ENCODE data around the gene ANKRD24. TPM values are rescaled to one million over a fixed set of nuclear protein-coding genes. Genes with fewer than 3 reads are reported as not detected.
"Not testable (repeated sequence)": the region's sequence is repeated elsewhere in the genome, so short reads cannot be mapped to it uniquely, and the experiment has no call there.

The ANKRD24 gene
- total and polyA plus RNA-seq, 4 donors = 2.8 to 13.7 (median 6.7) TPM

GRCh38 chr19:4149518-4150288 lies 32.8 kb upstream of the ANKRD24 start:
- H3K4me3 ChIP-seq (ENCODE audit: low read depth, low read length) = no peak overlapping the region
- H3K27ac ChIP-seq (ENCODE audit: low read depth, low read length) = no peak overlapping the region
- H3K9me3 ChIP-seq (ENCODE audit: control insufficient read depth, insufficient read depth, low read length) = no peaks in the 10 kb centered on the region
- H3K4me1 ChIP-seq (ENCODE audit: control insufficient read depth, insufficient read depth, low read length) = no peaks in the 10 kb centered on the region
- H3K27me3 ChIP-seq (ENCODE audit: control insufficient read depth, insufficient read depth, low read length) = peaks cover 10% of the 10 kb centered on the region
- no peaks in the 10 kb centered on the region for H3K36me3 ChIP-seq (ENCODE audit: control insufficient read depth, insufficient read depth, low read length)
- DNase-seq (ENCODE audit: low read depth in 4 of 6, low spot score in 6 of 6) = no peak
- WGBS (ENCODE audit: insufficient coverage) = 79% methylated on average over 11 of the region's 17 CpGs

GRCh38 chr19:4151623-4152022 lies 30.9 kb upstream of the ANKRD24 start:
- Histone ChIP-seq H3K9me3 (ENCODE audit: control insufficient read depth, insufficient read depth, low read length) (no peaks in the 10 kb centered on the region), H3K36me3 (ENCODE audit: control insufficient read depth, insufficient read depth, low read length) (no peaks in the 10 kb centered on the region), H3K4me1 (ENCODE audit: control insufficient read depth, insufficient read depth, low read length) (no peaks in the 10 kb centered on the region), H3K27me3 (ENCODE audit: control insufficient read depth, insufficient read depth, low read length) (peaks cover 6% of the 10 kb centered on the region), H3K4me3 (ENCODE audit: low read depth, low read length) (no peak overlapping the region), H3K27ac (ENCODE audit: low read depth, low read length) (no peak overlapping the region)
- no peak for DNase-seq (ENCODE audit: low read depth in 4 of 6, low spot score in 6 of 6)
- WGBS (ENCODE audit: insufficient coverage) = 51% methylated on average over 4 of the region's 6 CpGs

DNA sequence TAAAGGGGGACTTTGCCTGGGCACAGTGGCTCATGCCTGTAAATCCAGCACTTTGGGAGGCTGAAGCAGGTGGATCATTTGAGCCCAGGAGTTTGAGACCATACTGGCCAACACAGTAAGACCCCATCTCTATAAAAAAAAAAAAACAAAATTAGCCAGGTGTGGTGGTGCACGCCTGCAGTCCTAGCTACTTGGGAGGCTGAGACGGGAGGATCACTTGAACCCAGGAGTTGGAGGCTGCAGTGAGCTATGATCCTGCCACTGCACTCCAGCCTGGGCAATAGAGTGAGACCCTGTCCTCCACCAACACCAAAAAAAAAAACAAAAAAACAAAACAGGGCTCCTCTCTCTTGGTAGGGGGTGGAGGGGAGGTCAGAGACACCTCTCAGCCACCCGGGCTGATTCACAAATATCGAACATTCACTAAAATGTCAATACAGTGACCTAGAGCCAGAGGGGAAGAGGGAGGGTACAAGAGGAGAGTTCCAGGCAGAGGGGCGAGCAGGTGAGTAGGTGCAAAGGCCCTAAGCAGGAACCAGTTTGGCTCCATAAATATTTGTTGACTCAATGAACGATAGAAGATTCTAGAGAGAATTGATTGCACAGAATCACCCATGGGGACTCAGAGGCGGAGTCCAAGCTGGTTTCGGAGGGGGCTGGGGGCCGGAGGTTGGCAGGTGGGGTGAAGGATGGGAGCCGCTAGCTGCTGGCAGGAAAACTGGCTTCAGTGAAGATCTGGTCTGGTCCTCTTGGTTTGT lies 30.1 kb upstream of the ANKRD24 start:
- Histone ChIP-seq H3K27ac (ENCODE audit: low read depth, low read length) (no peak overlapping the region), H3K27me3 (ENCODE audit: control insufficient read depth, insufficient read depth, low read length) (peaks cover 6% of the 10 kb centered on the region), H3K4me1 (ENCODE audit: control insufficient read depth, insufficient read depth, low read length) (no peaks in the 10 kb centered on the region), H3K36me3 (ENCODE audit: control insufficient read depth, insufficient read depth, low read length) (no peaks in the 10 kb centered on the region), H3K4me3 (ENCODE audit: low read depth, low read length) (no peak overlapping the region), H3K9me3 (ENCODE audit: control insufficient read depth, insufficient read depth, low read length) (no peaks in the 10 kb centered on the region)
- whole genome bisulfite sequencing (ENCODE audit: insufficient coverage) = 76% methylated on average over 8 of the region's 10 CpGs
- DNase-seq (ENCODE audit: low read depth in 4 of 6, low spot score in 6 of 6) = no peak

- no peak overlapping the region for H3K4me3 ChIP-seq (ENCODE audit: low read depth, low read length)
- H3K9me3 ChIP-seq (ENCODE audit: control insufficient read depth, insufficient read depth, low read length) = no peaks in the 10 kb centered on the region
- 75% methylated on average over 18 of the region's 21 CpGs for WGBS (ENCODE audit: insufficient coverage)
- H3K36me3 ChIP-seq (ENCODE audit: control insufficient read depth, insufficient read depth, low read length) = no peaks in the 10 kb centered on the region
- H3K4me1 ChIP-seq (ENCODE audit: control insufficient read depth, insufficient read depth, low read length) = no peaks in the 10 kb centered on the region
- H3K27ac ChIP-seq (ENCODE audit: low read depth, low read length) = no peak overlapping the region
- no peak for DNase-seq (ENCODE audit: low read depth in 4 of 6, low spot score in 6 of 6)
- H3K27me3 ChIP-seq (ENCODE audit: control insufficient read depth, insufficient read depth, low read length) = peaks cover 6% of the 10 kb centered on the region
These were observed 27.7 kb upstream of the ANKRD24 start for GRCh38 chr19:4154571-4155312.

- Histone ChIP-seq H3K27ac (ENCODE audit: low read depth, low read length) (no peak overlapping the region), H3K36me3 (ENCODE audit: control insufficient read depth, insufficient read depth, low read length) (no peaks in the 10 kb centered on the region), H3K27me3 (ENCODE audit: control insufficient read depth, insufficient read depth, low read length) (peaks cover 6% of the 10 kb centered on the region), H3K9me3 (ENCODE audit: control insufficient read depth, insufficient read depth, low read length) (no peaks in the 10 kb centered on the region), H3K4me1 (ENCODE audit: control insufficient read depth, insufficient read depth, low read length) (no peaks in the 10 kb centered on the region), H3K4me3 (ENCODE audit: low read depth, low read length) (no peak overlapping the region)
- no peak for DNase-seq (ENCODE audit: low read depth in 4 of 6, low spot score in 6 of 6)
- WGBS (ENCODE audit: insufficient coverage) = 78% methylated on average over 6 of the region's 6 CpGs
These were observed 25.3 kb upstream of the ANKRD24 start for GRCh38 chr19:4157164-4157563.

DNA sequence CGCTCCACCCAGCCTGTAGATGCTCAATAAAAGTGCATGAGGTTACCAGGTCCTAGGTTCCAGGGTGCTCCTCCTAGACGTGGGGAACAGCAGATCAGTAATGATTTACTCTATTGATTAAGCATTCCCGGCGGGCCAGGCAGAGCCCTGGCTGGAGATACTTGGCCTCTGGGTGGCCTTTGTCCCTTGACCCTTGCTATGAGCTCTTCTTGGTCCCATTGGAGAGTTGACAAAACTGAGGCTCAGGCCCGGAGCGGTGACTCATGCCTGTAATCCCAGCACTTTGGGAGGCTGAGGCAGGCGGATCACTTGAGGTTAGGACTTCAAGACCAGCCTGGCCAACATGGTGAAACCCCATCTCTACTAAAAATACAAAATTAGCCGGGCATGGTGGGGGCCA lies 24.5 kb upstream of the ANKRD24 start:
- H3K27me3 ChIP-seq (ENCODE audit: control insufficient read depth, insufficient read depth, low read length); H3K27ac ChIP-seq (ENCODE audit: low read depth, low read length); DNase-seq (ENCODE audit: low read depth in 4 of 6, low spot score in 6 of 6); H3K4me1 ChIP-seq (ENCODE audit: control insufficient read depth, insufficient read depth, low read length); H3K36me3 ChIP-seq (ENCODE audit: control insufficient read depth, insufficient read depth, low read length); H3K4me3 ChIP-seq (ENCODE audit: low read depth, low read length); H3K9me3 ChIP-seq (ENCODE audit: control insufficient read depth, insufficient read depth, low read length): not testable (repeated sequence)
- 70% methylated on average over 8 of the region's 8 CpGs for WGBS (ENCODE audit: insufficient coverage)

DNA sequence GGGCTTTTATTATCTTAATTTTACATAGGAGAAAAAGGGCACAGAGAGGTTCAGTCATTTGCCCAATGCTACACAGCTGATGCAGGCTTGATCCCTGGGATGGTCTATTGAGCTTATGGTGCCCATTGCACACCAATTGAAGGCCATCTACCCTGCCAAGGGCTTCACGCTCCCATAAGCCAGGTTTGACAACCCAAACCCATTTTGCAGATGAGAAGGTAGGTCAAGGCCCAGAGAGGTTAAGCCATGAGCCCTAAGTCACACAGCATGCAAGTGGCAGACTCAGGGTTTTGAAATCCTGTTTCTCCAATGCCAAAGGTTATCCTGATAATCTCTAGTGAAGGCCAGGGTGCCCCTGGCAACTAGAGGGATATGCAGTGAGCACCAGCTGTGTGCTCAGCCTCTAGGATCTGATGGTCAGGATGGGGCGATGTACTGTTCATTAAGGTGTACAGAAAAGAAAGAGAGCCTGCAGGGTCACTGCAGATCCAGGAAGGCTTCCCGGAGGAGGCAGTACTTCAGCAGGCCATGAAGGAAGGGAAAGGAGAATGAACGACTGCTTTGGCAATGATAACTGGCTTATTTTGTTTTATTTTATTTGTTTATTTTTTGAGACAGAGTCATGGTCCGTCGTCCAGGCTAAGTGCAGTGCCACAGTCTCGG lies 20.9 kb upstream of the ANKRD24 start:
- Histone ChIP-seq H3K4me1 (ENCODE audit: control insufficient read depth, insufficient read depth, low read length) (no peaks in the 10 kb centered on the region), H3K9me3 (ENCODE audit: control insufficient read depth, insufficient read depth, low read length) (no peaks in the 10 kb centered on the region), H3K27ac (ENCODE audit: low read depth, low read length) (no peak overlapping the region), H3K36me3 (ENCODE audit: control insufficient read depth, insufficient read depth, low read length) (no peaks in the 10 kb centered on the region), H3K27me3 (ENCODE audit: control insufficient read depth, insufficient read depth, low read length) (no peaks in the 10 kb centered on the region), H3K4me3 (ENCODE audit: low read depth, low read length) (no peak overlapping the region)
- WGBS (ENCODE audit: insufficient coverage) = 100% methylated on average over 3 of the region's 7 CpGs
- no peak for DNase-seq (ENCODE audit: low read depth in 4 of 6, low spot score in 6 of 6)

DNA sequence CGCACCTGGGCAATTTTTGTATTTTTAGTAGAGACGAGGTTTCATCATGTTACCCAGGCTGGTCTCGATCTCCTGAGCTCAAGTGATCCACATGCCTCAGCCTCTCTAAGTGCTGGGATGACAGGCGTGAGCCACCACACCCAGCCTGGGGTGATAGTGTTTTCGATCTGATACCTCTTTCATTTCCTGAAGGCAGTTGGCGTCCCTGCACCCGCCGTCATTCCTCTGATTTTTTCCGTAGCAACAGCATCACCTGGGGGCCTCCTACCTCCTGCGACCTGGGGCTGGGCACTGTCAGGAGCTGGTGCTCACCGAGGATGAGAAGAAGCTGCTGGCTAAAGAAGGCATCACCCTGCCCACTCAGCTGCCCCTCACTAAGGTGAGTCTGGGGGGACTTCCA lies 18.2 kb upstream of the ANKRD24 start:
- WGBS (ENCODE audit: insufficient coverage) = 68% methylated on average over 11 of the region's 11 CpGs
- DNase-seq (ENCODE audit: low read depth in 4 of 6, low spot score in 6 of 6) = no peak
- Histone ChIP-seq H3K27me3 (ENCODE audit: control insufficient read depth, insufficient read depth, low read length) (no peaks in the 10 kb centered on the region), H3K27ac (ENCODE audit: low read depth, low read length) (no peak overlapping the region), H3K4me1 (ENCODE audit: control insufficient read depth, insufficient read depth, low read length) (no peaks in the 10 kb centered on the region), H3K4me3 (ENCODE audit: low read depth, low read length) (no peak overlapping the region), H3K9me3 (ENCODE audit: control insufficient read depth, insufficient read depth, low read length) (no peaks in the 10 kb centered on the region), H3K36me3 (ENCODE audit: control insufficient read depth, insufficient read depth, low read length) (no peaks in the 10 kb centered on the region)

GRCh38 chr19:4171676-4172075 lies 10.8 kb upstream of the ANKRD24 start:
- 59% methylated on average over 22 of the region's 22 CpGs for WGBS (ENCODE audit: insufficient coverage)
- no peak overlapping the region for H3K4me3 ChIP-seq (ENCODE audit: low read depth, low read length)
- DNase-seq (ENCODE audit: low read depth in 4 of 6, low spot score in 6 of 6) = no peak
- H3K27ac ChIP-seq (ENCODE audit: low read depth, low read length) = no peak overlapping the region
- H3K27me3 ChIP-seq (ENCODE audit: control insufficient read depth, insufficient read depth, low read length) = peaks cover 14% of the 10 kb centered on the region
- H3K4me1 ChIP-seq (ENCODE audit: control insufficient read depth, insufficient read depth, low read length) = peaks cover 9% of the 10 kb centered on the region
- peaks cover 32% of the 10 kb centered on the region for H3K36me3 ChIP-seq (ENCODE audit: control insufficient read depth, insufficient read depth, low read length)
- H3K9me3 ChIP-seq (ENCODE audit: control insufficient read depth, insufficient read depth, low read length) = no peaks in the 10 kb centered on the region

All from spinal cord (tissue), 10 donors.